IMR-90 (cell line): ENCODE measurements around the gene IL4R. TPM values are rescaled to one million over a fixed set of nuclear protein-coding genes. Genes with fewer than 3 reads are reported as not detected.

Experiments used
- ATAC-seq: fragments of 200-7000 bp; cut with Tn5 transposase; 2 replicates; pipeline ENCODE4 v1.9.1; 2020; ENCODE audit warnings: low read depth, mild to moderate bottlenecking, moderate library complexity
- BruUV-seq: library from RNA; stranded (reverse); fragments of 400-500 nt; replicated peaks from 2 replicates; lab custom pipeline; 2021; lab: Mats Ljungman, UMichigan
- CTCF ChIA-PET: fragments of 300-600 bp; formaldehyde crosslinking; extraction: SDS; loops from one replicate; lab custom pipeline; 2021; ENCODE audit warnings: antibody characterized with exemption; lab: Yijun Ruan, JAX
- POLR2A ChIA-PET: fragments of 300-600 bp; sonication (Branson Sonifier 250); formaldehyde crosslinking; loops from one replicate; lab custom pipeline; 2022; ENCODE audit warnings: antibody characterized with exemption; ENCODE audit not compliant: unreplicated experiment; lab: Charles Lee
- DNase-seq: peaks from one replicate; pipeline ENCODE4 v3.0.0; 2013
- H2AFZ ChIP-seq: replicated peaks from 2 replicates; pipeline ENCODE3; 2013; ENCODE audit warnings: low read length, mild to moderate bottlenecking; ENCODE audit not compliant: poor library complexity
- H2AK5ac ChIP-seq: 2 replicates; pipeline ENCODE4 v1.6.1; 2013; ENCODE audit warnings: low read depth, low read length, inconsistent platforms
- H2AK9ac ChIP-seq: replicated peaks from 2 replicates; pipeline ENCODE3; 2013; ENCODE audit warnings: mild to moderate bottlenecking, low read depth, low read length, moderate library complexity; ENCODE audit not compliant: poor library complexity
- H2BK120ac ChIP-seq: 2 replicates; pipeline ENCODE4 v1.6.1; 2013; ENCODE audit warnings: low read depth, low read length, inconsistent platforms
- H2BK15ac ChIP-seq: 3 replicates; pipeline ENCODE4 v1.6.1; 2013; ENCODE audit warnings: low read depth, low read length, inconsistent platforms
- H2BK20ac ChIP-seq: 2 replicates; pipeline ENCODE4 v1.6.1; 2013; ENCODE audit warnings: low read depth, mild to moderate bottlenecking, inconsistent platforms, low read length, moderate library complexity
- H2BK5ac ChIP-seq: 2 replicates; pipeline ENCODE4 v1.6.1; 2013; ENCODE audit warnings: mild to moderate bottlenecking, low read depth, low read length, inconsistent platforms; ENCODE audit not compliant: poor library complexity, severe bottlenecking
- H3K14ac ChIP-seq: replicated peaks from 2 replicates; pipeline ENCODE4 v1.6.1; 2013; ENCODE audit warnings: low read depth, low read length, inconsistent platforms
- H3K18ac ChIP-seq: 2 replicates; pipeline ENCODE4 v1.6.1; 2013; ENCODE audit warnings: low read depth, low read length, control low read depth
- H3K23ac ChIP-seq: 2 replicates; pipeline ENCODE4 v1.6.1; 2013; ENCODE audit warnings: low read depth, low read length, inconsistent platforms
- H3K27ac ChIP-seq: 2 replicates; pipeline ENCODE4 v1.5.1; 2013; ENCODE audit warnings: mild to moderate bottlenecking, control low read depth, low read length; ENCODE audit not compliant: insufficient read depth
- H3K27me3 ChIP-seq: 2 replicates; pipeline ENCODE4 v1.6.1; 2013; ENCODE audit warnings: low read length; ENCODE audit not compliant: control insufficient read depth, insufficient read depth
- H3K36me3 ChIP-seq: 2 replicates; pipeline ENCODE4 v1.6.1; 2013; ENCODE audit warnings: low read length, mixed read lengths; ENCODE audit not compliant: control insufficient read depth, insufficient read depth
- H3K4ac ChIP-seq: 2 replicates; pipeline ENCODE4 v1.6.1; 2013; ENCODE audit warnings: low read depth, low read length, inconsistent platforms
- H3K4me1 ChIP-seq: 2 replicates; pipeline ENCODE4 v1.6.1; 2013; ENCODE audit warnings: low read length, mixed read lengths; ENCODE audit not compliant: control insufficient read depth, insufficient read depth
- H3K4me2 ChIP-seq: 2 replicates; pipeline ENCODE4 v1.6.1; 2013; ENCODE audit warnings: low read depth, mild to moderate bottlenecking, control low read depth, low read length, moderate library complexity
- H3K4me3 ChIP-seq: 2 replicates; pipeline ENCODE4 v1.5.1; 2013; ENCODE audit warnings: low read depth, mild to moderate bottlenecking, control low read depth, low read length, moderate library complexity; ENCODE audit not compliant: insufficient read depth
- H3K56ac ChIP-seq: 2 replicates; pipeline ENCODE4 v1.6.1; 2013; ENCODE audit warnings: low read length, inconsistent platforms; ENCODE audit not compliant: insufficient read depth; ENCODE audit errors: extremely low read depth
- H3K79me1 ChIP-seq, 2 experiments: 2 replicates each; pipeline ENCODE4 v1.6.1; 2013; ENCODE audit warnings: low read length in 2 of 2, inconsistent platforms in 1 of 2, low read depth in 1 of 2
- H3K9ac ChIP-seq: 2 replicates; pipeline ENCODE4 v1.6.1; 2013; ENCODE audit warnings: low read depth, low read length, control low read depth
- H3K9me1 ChIP-seq: 2 replicates; pipeline ENCODE4 v1.6.1; 2013; ENCODE audit warnings: low read length, inconsistent platforms; ENCODE audit not compliant: insufficient read depth
- H3K9me3 ChIP-seq: 2 replicates; pipeline ENCODE4 v1.6.1; 2013; ENCODE audit warnings: low read length; ENCODE audit not compliant: control insufficient read depth, insufficient read depth
- H4K20me1 ChIP-seq: 2 replicates; pipeline ENCODE4 v1.6.1; 2013; ENCODE audit warnings: low read length, inconsistent platforms; ENCODE audit not compliant: insufficient read depth
- H4K5ac ChIP-seq: 2 replicates; pipeline ENCODE4 v1.6.1; 2013; ENCODE audit warnings: mild to moderate bottlenecking, low read depth, low read length, control low read depth
- H4K8ac ChIP-seq, 2 experiments: 2 replicates each; pipeline ENCODE4 v1.6.1; 2013; ENCODE audit warnings: low read depth in 2 of 2, low read length in 2 of 2, control low read depth in 1 of 2, inconsistent platforms in 1 of 2
- H4K91ac ChIP-seq: 2 replicates; pipeline ENCODE4 v1.6.1; 2013; ENCODE audit warnings: low read depth, low read length, inconsistent platforms; ENCODE audit not compliant: insufficient read depth
- POLR2A ChIP-seq: IDR thresholded peaks from 2 replicates; pipeline ENCODE4 v1.6.1; 2012; ENCODE audit warnings: mild to moderate bottlenecking, low read depth, low read length
- WGBS, 2 experiments: methylation state at CpG; one replicate each; pipeline versions ENCODE4 v1.1.5 to v1.1.7; 2013; ENCODE audit warnings: missing lambda C conversion rate in 2 of 2; ENCODE audit not compliant: insufficient read length in 1 of 2; ENCODE audit errors: extremely low coverage in 2 of 2; 5-methylcytosine and 5-hydroxymethylcytosine counted together
- dilution Hi-C: fragments of 300-500 bp; cut with HindIII; formaldehyde crosslinking; loops from one replicate; pipeline ENCODE4 v1.14.3; 2018; ENCODE audit warnings: low sequenced_read_pairs; ENCODE audit not compliant: unreplicated experiment
- in situ Hi-C: fragments of 300-500 bp; cut with MboI; formaldehyde crosslinking; loops from 3 replicates; pipeline ENCODE4 v1.14.3; 2019; ENCODE audit warnings: low sequenced_read_pairs, inconsistent platforms, mixed read lengths
- intact Hi-C: fragments of 100-400 bp; cut with micrococcal nuclease; formaldehyde crosslinking; loops from 2 replicates; pipeline ENCODE4 v1.10.0; 2022
- polyA plus RNA-seq, 3 experiments: library from polyadenylated mRNA; depleted of rRNA; stranded (reverse); fragments of >200 nt; gene quantifications; 2 replicates each; pipeline ENCODE4 v1.2.3, GENCODE V29; 2012; ENCODE audit warnings: low replicate concordance in 1 of 3
- total RNA-seq: library from RNA; depleted of rRNA; stranded (reverse); fragments of >200 nt; gene quantifications from 2 replicates; pipeline ENCODE4 v1.2.3, GENCODE V29; 2012

The IL4R gene
- total and polyA plus RNA-seq, 2 of the 4 experiments (the other 2 are of a cell fraction), result 6.3 to 18.7 TPM

DNA sequence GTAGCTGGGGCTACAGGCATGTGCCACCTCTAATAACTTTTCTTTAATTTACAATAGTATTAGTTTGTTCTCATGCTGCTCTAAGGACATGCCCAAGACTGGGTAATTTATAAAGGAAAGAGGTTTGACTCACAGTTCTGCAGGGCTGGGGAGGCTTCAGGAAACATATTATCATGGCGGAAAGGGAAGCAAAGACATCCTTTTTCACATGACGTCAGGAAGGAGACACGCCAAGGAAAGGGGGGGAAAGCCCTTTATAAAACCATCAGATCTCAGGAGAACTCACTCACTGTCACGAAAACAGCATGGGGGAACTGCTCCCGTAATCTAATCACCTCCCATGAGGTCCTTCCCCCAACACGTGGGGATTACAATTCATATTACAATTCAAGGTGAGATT, 18.3 kb downstream of the IL4R start:
- H3K4me2 ChIP-seq, result no peak overlapping the region
- H3K14ac ChIP-seq, result no peak overlapping the region
- no peak overlapping the region for H3K56ac ChIP-seq
- no peak for ATAC-seq
- no peak overlapping the region for H4K5ac ChIP-seq
- H4K8ac ChIP-seq, result 0 out of 4 replicates have a peak overlapping the region, but pooled peaks of 1 of the 2 experiments have one; percentile 11
- H3K18ac ChIP-seq, result 0 out of 2 replicates have a peak overlapping the region, but pooled peaks have one; percentile 14
- peaks cover 32% of the 10 kb centered on the region for H3K9me1 ChIP-seq
- no peak for DNase-seq
- no peak overlapping the region for H2AFZ ChIP-seq
- H4K20me1 ChIP-seq, result peaks cover 5% of the 10 kb centered on the region; the same call in 1 of the 2 replicates
- no peak overlapping the region for H2AK9ac ChIP-seq
- dilution Hi-C loops (no loop called here), intact Hi-C loops (no loop called here), in situ Hi-C loops (no loop called here)
- H3K23ac ChIP-seq, result no peak overlapping the region
- H3K4me1 ChIP-seq, result peaks cover 34% of the 10 kb centered on the region
- BruUV-seq, result no TSS peak
- no peak overlapping the region for H3K9ac ChIP-seq
- H3K36me3 ChIP-seq, result peaks cover 30% of the 10 kb centered on the region
- peaks cover 29 to 83% of the 10 kb centered on the region in 2 experiments for H3K79me1 ChIP-seq
- no peak for TF ChIP-seq POLR2A
- H3K27me3 ChIP-seq, result no peaks in the 10 kb centered on the region
- POLR2A ChIA-PET, result no interaction called here
- H3K9me3 ChIP-seq, result no peaks in the 10 kb centered on the region
- WGBS, 2 experiments, result 100% methylated on average over 1 of the region's 6 CpGs; no CpG with 5 or more reads in 1 of the 2 experiments
- H2BK5ac ChIP-seq, result no peak overlapping the region
- CTCF ChIA-PET, result interaction anchor here (0.6 kb wide), 1 partner anchor 1538 kb away, joined by 4 read pairs; no protein-coding TSS in a partner anchor
- peak overlapping the region; percentile 45; the same call in 1 of the 2 replicates for H3K27ac ChIP-seq
- H3K4ac ChIP-seq, result peak overlapping the region; percentile 62
- H2BK20ac ChIP-seq, result no peak overlapping the region; the same call in 1 of the 2 replicates
- H2BK15ac ChIP-seq, result peak overlapping the region; percentile 20; the same call in 1 of the 3 replicates
- peak overlapping the region; percentile 5; the same call in 1 of the 2 replicates for H2BK120ac ChIP-seq
- no peak overlapping the region for H3K4me3 ChIP-seq
- H2AK5ac ChIP-seq, result peak overlapping the region; percentile 25
- H4K91ac ChIP-seq, result no peak overlapping the region
